ENCODE measurements around the gene NUBPL. TPM values are rescaled to one million over a fixed set of nuclear protein-coding genes. Genes with fewer than 3 reads are reported as not detected.
"Not testable (repeated sequence)": the region's sequence is repeated elsewhere in the genome, so short reads cannot be mapped to it uniquely, and the experiment has no call there.

The NUBPL gene
- total RNA-seq, 1 experiment from 2014 or later, result 17.2 TPM

DNA sequence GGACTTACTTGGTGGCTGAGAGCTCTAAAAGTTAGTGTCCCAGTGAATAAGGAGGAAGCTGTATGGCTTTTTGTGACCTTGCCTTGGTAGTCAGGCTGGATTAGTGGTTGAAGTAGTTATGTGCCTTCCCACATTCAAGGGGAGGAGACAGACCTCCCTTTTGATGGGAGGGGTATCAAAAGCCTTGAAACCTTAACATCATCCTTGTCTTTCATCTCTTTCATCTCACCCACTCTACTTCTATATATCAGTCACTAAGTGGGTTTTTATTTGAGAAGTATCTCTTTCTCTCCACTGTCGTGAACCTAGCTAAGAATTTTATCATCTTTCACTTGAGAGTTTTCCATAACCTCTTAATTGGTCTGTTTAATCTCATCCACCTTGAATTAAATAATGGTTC is 15.7 kb downstream of the NUBPL start:
- DNase-seq (ENCODE audit: extremely low read depth, low read depth), result no peak

DNA sequence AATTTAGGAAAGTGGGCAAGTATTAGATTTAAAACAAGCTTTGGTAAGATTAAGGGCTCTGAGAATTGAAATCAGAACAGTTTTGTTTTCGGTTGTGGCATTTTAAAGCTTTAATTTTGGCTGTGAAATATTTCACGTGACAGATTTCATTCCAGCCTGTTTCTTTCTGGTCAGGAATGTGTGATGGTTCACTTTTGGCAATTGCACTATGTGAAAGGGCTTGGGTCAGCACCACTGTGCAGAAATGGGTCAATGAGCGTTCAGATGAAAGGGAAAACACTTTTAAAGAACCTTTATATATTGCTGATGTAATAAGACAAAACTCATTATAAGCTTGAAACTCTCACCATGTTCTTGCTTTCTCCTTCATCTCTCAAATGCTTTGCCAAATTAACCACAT is 17.1 kb downstream of the NUBPL start:
- DNase-seq (ENCODE audit: extremely low read depth, low read depth), result no peak

DNA sequence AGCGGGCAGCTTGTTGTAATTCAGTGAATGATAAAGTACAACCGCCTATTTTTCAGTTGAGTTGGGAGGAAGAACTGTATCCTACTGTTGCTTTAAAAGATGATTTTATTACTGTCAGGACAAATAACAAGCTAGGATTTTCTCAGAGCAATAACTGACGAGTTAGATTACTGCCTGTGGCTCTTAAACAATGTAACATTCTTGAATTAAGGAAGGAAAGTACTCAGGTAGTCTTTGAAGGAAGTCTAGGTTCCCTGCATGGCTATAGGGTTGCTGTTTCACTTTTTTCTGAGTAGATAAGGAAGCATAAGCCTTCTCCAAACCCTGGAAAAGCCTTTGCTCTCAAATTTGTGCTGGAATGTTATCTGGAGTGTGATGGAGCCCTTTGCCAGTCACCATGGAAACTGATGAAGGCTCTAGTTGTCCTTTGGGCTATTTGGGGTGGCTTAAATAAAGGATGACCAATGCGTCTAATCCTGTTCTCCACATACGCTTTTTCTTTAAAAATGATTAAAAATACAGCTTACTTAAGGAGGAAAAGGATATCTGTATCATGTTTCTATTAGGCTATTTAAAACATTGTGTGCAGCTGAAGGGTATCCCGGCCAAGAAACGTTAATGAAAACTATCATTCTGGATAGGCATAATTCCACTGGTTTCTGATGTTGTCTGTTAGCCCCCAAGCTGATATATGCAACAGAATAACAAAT is 17.7 kb downstream of the NUBPL start:
- no peak for DNase-seq (ENCODE audit: extremely low read depth, low read depth)

DNA sequence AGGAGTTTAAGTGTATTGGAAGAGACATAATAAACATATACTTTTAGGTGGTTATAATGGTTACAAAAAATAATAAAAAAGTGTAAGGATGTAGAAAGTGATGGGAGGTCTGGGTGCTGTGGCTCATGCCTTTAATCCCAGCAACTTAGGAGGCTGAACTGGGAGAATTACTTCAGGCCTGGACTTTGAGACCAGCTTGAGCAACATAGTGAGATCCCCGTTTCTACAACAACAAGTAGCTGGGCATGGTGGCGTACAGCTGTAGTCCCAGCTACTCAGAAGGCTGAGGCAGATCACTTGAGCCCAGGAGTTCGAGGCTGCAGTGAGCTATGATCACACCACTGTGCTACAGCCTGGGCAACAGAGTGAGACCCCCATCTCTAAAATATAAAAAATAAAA is 19.0 kb downstream of the NUBPL start:
- no peak for DNase-seq (ENCODE audit: extremely low read depth, low read depth)

DNA sequence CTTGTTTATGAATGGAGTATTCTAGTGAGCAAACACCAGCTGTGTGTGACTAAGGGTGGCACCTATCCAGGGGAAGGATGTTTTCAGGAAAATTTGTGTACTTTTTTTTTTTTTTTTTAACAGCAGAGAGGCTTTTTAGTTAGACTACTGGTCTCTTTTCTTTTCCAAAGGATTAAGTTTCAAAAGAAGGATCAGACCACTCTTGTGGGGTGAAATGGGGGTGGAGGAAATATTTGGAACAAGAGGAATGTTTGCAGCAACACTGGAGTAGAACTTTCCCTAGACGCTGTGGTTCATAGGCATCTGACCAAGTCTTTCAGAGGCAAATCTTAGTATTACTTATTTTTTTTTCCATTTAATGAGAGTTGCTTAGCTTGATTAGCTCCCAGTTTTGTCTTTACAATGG is 21.1 kb downstream of the NUBPL start:
- no peak for DNase-seq (ENCODE audit: extremely low read depth, low read depth)

DNA sequence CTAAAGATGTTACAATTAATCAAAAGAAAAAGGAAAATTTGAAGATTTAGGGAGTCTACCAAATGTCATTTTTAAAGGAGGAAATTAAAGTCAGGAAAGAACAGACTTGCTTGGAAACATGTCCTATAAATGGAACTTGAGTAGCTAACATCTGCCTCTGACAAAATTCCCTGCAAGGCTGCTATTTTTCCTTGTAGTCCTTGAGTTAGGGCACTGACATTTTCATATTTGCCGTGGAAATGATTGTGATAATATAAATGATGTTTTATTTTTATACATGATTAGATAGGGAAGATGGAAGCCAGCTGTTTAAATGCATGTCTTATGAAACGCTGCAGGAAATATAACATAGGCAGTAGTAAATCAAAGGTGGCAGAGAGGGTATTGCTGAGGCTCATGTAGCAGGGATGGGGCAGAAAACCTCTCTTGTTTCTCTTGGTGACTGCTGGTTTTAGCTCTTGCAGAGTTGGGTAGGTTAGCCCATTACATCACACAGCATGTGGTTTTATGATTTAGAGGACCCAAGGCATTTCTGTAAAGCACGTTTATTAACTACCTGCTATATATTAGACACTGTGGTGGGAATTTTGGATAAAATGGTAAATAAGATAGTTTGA is 21.7 kb downstream of the NUBPL start:
- DNase-seq (ENCODE audit: extremely low read depth, low read depth), result no peak

DNA sequence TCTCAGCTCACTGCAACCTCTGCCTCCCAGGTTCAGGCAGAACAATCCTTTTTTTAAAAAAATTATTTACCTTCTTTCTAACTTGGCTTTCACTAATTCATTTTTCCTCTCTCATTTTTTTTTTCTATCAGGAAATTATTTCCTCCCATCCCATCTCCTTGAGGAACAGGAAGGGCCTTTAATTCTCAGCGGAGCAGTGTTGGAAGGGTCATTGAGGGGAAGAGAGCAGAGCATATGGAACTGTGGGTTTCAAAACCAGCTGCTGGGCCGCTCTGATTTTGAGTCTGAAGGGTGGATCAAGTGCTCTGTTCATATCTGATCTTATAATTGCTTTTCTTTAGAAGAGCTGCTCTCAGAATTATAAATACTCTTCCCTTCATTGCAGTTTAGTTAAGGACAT is 29.0 kb downstream of the NUBPL start:
- DNase-seq (ENCODE audit: extremely low read depth, low read depth), result no peak

DNA sequence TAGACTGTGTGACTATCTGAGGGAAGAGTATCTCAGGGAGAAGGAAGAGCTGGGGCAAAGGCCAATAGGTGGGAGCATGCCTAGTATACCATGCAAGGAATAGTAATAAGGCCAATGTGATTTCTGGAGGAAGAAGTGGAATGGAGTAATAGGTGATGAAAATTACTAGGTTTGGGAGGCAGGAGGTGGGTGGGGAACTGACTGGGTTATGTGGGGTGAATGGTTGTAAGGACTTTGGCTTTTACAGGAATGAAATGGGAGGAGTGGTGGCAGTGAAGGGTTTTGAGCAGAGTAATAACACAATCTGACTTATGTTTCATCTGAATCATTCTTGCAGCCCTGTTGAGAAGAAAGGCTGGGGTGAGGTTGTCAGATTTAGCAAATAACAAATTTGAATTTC is 30.9 kb downstream of the NUBPL start:
- DNase-seq (ENCODE audit: extremely low read depth, low read depth), result no peak

DNA sequence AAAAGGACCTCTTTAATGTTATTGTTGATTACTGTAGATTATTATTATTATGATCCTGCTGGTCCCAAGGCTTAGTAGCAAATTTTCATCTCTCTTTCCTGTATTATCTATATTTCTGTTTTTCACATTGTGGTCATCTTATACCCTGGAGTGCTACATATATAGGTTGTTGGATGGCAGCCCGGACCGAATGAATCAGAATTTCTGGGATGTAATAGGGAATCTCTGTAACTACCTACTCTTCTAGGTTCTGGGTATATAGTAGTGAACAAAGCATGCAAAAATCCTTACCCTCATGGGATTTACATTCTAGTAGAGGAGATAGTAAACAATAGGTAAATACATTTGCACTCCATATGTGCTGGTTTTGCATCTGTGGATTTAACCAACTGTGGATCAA is 31.4 kb downstream of the NUBPL start:
- DNase-seq (ENCODE audit: extremely low read depth, low read depth), result no peak

DNA sequence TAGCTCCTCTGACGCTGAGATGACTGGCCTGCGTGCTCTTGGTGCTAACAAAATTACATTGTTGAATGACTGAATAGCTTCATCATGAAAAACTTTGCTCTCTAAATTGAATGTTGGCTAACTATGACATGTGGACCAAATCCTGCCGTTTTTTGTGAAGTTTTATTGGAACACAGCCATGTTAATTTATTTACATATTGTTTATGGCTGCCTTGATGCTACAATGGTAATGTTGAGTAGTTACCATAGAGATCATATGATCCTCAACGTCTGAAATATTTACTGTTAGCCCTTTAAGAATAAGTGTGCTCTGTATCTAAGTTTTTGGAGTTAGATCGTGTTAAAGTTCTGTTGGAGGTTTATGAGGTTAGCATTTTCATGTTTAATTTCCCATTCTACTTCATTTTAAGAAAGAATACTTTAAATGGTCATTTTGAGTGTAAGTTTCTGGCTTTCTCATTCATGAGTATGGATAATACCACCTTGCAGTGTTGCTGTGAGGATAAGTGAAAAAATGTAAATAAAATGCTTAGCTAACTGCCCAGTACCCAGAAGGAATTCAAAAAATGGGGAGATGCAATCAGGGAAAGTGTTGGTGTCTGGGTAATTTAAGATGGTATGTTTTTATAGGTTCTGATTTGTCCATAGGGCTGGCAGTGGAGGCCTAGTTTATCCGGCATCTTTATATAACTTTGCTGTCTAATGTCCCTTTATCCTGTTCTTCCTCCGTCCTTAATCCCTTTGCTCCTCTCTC is 35.3 kb downstream of the NUBPL start:
- DNase-seq (ENCODE audit: extremely low read depth, low read depth), result no peak

DNA sequence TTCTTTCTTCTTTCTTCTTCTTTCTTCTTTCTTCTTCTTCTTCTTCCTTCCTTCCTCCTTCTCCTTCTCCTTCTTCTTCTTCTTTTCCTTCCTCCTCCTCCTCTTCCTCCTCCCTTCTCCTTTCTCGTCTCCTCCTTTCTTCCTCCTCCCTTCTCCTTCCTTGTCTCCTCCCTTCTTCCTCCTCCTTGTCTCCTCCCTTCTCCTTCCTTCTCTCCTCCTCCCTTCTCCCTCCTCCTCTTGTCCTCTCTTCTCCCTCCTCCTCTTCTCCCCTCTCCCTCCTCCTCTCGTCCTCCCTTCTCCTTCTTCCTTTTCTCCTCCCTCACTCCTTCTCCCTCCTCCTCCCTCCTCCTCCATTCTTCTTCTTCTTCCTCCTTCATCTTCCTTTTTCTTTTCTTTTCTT is 44.5 kb downstream of the NUBPL start:
- no peak for DNase-seq (ENCODE audit: extremely low read depth, low read depth)

DNA sequence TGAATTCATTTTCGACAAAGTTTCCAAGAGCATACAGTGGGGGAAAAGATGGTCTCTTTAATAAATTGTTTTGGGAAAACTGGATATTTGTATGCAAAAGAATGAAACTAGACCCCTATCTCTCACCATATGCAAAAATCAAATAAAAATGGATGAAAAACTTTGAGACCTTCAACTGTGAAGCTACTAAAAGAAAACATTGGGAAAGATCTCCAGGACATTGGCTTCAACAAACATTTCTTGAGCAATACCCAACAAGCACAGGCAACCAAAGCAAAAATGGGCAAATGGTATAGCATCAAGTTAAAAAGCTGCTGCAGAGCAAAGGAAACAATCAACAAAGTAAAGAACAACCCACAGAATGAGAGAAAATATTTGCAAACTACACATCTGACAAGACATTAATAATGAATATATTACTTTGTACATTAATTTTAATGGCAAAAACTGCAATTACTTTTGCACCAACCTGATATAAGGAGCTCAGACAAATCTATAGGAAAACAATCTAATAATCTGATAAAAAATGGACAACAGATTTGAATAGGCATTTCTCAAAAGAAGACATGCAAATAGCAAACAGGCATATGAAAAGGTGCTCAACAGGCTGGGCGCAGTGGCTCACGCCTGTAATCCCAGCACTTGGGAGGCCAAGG is 50.7 kb downstream of the NUBPL start:
- DNase-seq (ENCODE audit: extremely low read depth, low read depth), result no peak

DNA sequence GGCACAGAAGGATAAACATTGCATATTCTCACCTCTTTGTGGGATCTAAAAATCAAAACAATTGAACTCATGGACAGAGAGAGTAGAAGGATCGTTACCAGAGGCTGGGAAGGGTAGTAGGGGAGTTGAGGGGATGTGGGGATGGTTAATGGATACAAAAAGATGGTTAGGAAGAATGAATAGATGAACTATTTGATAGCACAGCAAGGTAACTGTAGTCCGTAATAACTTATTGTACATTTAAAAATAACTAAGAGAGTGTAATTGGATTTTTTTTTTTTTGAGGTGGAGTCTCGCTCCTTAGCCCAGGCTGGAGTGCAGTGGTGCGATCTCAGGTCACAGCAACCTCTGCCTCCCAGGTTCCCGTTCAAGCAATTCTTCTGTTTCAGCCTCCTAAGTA is 52.0 kb downstream of the NUBPL start:
- DNase-seq (ENCODE audit: extremely low read depth, low read depth), result no peak

DNA sequence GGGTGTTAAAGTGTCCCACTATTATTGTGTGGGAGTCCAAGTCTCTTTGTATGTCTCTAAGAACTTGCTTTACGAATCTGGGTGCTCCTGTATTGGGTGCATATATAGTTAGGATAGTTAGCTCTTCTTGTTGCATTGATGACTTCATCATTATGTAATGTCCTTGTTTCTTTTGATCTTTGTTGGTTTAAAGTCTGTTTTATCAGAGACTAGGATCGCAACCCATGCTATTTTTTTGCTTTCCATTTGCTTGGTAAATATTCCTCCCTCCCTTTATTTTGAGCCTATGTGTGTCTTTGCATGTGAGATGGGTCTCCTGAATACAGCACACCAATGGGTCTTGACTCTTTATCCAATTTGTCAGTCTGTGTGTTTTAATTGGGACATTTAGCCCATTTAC is 57.7 kb downstream of the NUBPL start:
- DNase-seq (ENCODE audit: extremely low read depth, low read depth), result not testable (repeated sequence)

DNA sequence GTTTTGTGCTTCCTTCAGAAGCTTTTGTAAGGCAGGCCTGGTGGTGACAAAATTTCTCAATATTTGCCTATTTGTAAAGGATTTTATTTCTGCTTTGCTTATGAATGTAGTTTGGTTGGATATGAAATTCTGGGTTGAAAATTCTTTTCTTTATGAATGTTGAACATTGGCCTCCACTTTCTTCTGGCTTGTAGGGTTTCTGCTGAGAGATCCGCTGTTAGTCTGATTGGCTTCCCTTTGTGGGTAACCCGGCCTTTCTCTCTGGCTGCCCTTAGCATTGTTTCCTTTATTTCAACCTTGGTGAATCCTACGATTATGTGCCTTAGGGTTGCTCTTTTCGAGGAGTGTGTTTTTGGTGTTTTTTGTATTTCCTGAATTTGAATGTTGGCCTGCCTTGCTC is 58.2 kb downstream of the NUBPL start:
- no peak for DNase-seq (ENCODE audit: extremely low read depth, low read depth)

DNA sequence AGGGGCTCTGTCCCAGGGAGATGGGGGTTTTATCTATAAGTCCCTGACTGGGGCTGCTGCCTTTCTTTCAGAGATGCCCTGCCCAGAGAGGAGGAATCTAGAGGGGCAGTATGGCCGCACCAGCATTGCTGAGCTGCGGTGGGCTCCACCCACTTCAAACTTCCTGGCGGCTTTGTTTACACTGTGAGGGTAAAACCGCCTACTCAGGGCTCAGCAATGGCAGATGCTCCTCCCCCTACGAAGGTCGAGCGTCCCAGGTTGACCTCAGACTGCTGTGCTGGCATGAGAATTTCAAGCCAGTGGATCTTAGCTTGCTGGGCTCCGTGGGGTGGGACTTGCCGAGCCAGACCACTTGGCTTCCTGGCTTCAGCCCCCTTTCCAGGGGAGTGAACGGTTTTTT is 59.7 kb downstream of the NUBPL start:
- not testable (repeated sequence) for DNase-seq (ENCODE audit: extremely low read depth, low read depth)

DNA sequence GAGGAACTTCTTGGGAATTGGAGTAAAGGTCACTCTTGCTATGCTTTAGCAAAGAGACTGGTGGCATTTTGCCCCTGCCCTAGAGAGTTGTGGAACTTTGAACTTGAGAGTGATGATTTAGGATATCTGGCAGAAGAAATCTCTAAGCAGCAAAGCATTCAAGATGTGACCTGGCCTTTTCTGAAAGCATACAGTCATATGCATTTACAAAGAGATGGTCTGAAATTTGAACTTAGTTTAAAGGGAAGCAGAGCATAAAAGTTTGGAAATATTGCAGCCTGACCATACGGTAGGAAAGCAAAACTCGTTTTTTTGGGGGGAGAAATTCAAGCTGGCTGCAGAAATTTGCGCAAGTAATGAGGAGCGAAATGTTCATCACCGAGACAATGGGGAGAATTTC is 60.9 kb downstream of the NUBPL start:
- DNase-seq (ENCODE audit: extremely low read depth, low read depth), result no peak

DNA sequence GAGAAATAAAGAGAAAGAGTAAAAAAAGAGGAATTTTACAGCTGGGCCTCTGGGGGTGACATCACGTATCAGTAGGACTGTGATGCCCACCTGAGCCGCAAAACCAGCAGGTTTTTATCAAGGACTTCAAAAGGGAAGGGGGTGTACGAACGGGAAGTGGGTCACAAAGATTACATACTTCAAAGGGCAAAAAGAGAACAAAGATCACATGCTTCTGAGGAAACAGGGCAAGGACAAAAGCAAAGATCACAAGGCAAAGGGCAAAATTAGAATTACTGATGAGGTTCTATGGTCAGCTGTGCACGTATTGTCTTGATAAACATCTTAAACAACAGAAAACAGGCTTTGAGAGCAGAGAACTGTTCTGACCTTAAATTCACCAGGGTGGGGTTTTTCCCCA is 91.7 kb downstream of the NUBPL start:
- not testable (repeated sequence) for DNase-seq (ENCODE audit: extremely low read depth, low read depth)

DNA sequence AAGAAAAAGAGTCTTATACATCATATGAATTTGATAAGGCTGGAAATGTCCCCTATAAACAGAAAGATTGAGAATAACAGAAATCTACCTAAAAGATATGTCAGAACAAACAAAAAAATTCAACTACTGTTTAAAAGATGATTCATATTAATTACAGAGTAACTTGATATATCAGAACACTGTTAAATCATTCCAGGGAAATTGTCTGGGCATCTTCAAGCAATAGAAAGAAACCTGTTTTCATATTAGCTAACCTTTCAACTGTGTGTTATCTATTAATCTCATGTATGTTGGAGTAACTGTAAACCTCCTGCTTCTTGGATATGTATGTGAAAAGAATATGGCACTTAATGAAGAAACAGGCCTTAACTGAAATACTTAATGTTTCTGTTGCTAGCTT is 96.7 kb downstream of the NUBPL start:
- no peak for DNase-seq (ENCODE audit: extremely low read depth, low read depth)

DNA sequence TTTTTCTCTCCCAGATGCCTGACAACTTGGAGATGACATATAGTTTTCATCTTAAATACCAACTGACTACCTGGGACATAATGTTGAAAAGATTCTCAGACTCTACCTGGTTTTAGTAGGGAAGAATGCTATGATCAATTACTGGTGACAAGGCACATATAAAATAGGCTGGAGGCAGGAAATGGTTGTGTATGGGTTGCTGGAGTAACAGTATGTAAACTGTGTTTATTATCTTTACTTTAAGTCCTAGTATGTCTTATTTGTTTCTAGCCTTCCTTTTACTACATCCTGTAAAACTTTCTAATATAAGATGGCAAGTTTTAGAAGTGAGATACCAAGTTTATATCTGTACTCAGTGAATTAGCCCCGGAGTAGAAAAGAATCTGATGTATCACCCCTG is 98.1 kb downstream of the NUBPL start:
- no peak for DNase-seq (ENCODE audit: extremely low read depth, low read depth)

DNA sequence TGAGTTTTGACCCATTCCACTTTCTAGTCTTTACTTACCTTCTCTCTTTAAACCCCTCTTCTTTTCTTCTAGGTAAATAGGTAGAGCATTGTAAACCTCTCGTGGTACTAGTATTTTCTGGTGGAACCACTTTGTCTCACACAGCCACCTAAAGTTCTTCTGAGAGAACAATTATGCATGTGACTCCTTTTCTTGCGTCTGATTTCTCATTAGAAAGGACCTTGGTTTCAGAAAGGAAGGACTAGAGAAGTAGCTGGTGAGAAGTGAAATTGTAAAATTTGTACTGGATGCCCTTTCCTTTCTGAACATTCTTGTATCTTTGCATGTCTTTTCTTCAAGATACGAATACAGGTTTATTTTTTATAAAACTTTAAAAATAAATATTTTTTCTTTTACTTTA is 99.0 kb downstream of the NUBPL start:
- no peak for DNase-seq (ENCODE audit: extremely low read depth, low read depth)

DNA sequence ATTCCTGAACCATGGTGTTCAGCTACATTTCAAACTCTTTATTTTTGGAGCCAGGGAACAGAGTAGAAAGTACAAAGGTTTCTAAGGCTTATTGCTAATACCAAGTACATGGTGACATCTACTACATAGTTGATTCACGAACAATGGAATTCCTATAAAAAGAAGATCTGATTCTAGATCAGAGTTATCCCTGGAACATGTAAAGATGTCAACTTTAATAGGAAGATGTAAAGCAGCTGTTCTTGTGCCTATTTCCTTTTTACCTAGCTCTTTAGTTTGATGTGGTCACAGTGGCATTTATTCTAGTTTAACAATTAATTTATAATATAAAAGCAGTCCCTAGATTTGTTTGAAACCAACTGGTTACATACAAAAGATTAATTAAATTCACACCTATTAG is 99.5 kb downstream of the NUBPL start:
- DNase-seq (ENCODE audit: extremely low read depth, low read depth), result no peak

All from NCI-H460 (cell line).